HEK293 (cell line): ENCODE results near the gene KANSL1.

Experiments used
- EGR2 ChIP-seq: fragments of 450-650 bp; formaldehyde crosslinking; IDR thresholded peaks from 2 replicates; pipeline ENCODE4 v1.5.1; 2016; ENCODE audit warnings: low read depth, missing biosample characterization, missing genetic modification characterization
- GLI2 ChIP-seq: fragments of 450-650 bp; formaldehyde crosslinking; IDR thresholded peaks from 2 replicates; pipeline ENCODE4; 2017; ENCODE audit warnings: missing biosample characterization, missing genetic modification characterization, low read depth, borderline replicate concordance
- GLI4 ChIP-seq: fragments of 450-650 bp; formaldehyde crosslinking; IDR thresholded peaks from 2 replicates; pipeline ENCODE4 v1.5.1; 2016; ENCODE audit warnings: missing biosample characterization, missing genetic modification characterization
- KLF9 ChIP-seq: fragments of 450-650 bp; formaldehyde crosslinking; IDR thresholded peaks from 2 replicates; pipeline ENCODE4 v1.5.1; 2016; ENCODE audit warnings: missing biosample characterization, missing genetic modification characterization, low read depth
- MYNN ChIP-seq: fragments of 450-650 bp; formaldehyde crosslinking; IDR thresholded peaks from 2 replicates; pipeline ENCODE4 v1.5.1; 2016; ENCODE audit warnings: missing biosample characterization, missing genetic modification characterization, borderline replicate concordance
- PATZ1 ChIP-seq: fragments of 450-650 bp; formaldehyde crosslinking; IDR thresholded peaks from 2 replicates; pipeline ENCODE4 v1.5.1; 2016; ENCODE audit warnings: missing biosample characterization, missing genetic modification characterization
- REST ChIP-seq: fragments of 450-650 bp; formaldehyde crosslinking; IDR thresholded peaks from 2 replicates; pipeline ENCODE4 v1.5.1; 2016; ENCODE audit warnings: missing biosample characterization, missing genetic modification characterization
- ZBTB1 ChIP-seq: fragments of 450-650 bp; formaldehyde crosslinking; IDR thresholded peaks from 2 replicates; pipeline ENCODE4 v1.5.1; 2016; ENCODE audit warnings: missing biosample characterization, missing genetic modification characterization
- ZBTB26 ChIP-seq: fragments of 450-650 bp; formaldehyde crosslinking; optimal IDR thresholded peaks from 2 replicates; pipeline ENCODE3; 2016; ENCODE audit warnings: missing biosample characterization, mild to moderate bottlenecking, missing genetic modification characterization
- ZBTB8A ChIP-seq: fragments of 450-650 bp; formaldehyde crosslinking; IDR thresholded peaks from 2 replicates; pipeline ENCODE4 v1.5.1; 2016; ENCODE audit warnings: missing biosample characterization, missing genetic modification characterization
- ZNF10 ChIP-seq: fragments of 450-650 bp; formaldehyde crosslinking; IDR thresholded peaks from 2 replicates; pipeline ENCODE4 v1.5.1; 2017; ENCODE audit warnings: missing biosample characterization, missing genetic modification characterization
- ZNF138 ChIP-seq: fragments of 450-650 bp; formaldehyde crosslinking; IDR thresholded peaks from 2 replicates; pipeline ENCODE4 v1.5.1; 2016; ENCODE audit warnings: missing biosample characterization, missing genetic modification characterization, borderline replicate concordance
- ZNF140 ChIP-seq: fragments of 450-650 bp; formaldehyde crosslinking; IDR thresholded peaks from 2 replicates; pipeline ENCODE4 v1.5.1; 2016; ENCODE audit warnings: missing biosample characterization, missing genetic modification characterization
- ZNF18 ChIP-seq: fragments of 450-650 bp; formaldehyde crosslinking; IDR thresholded peaks from 2 replicates; pipeline ENCODE4 v1.5.1; 2016; ENCODE audit warnings: missing biosample characterization, missing genetic modification characterization
- ZNF280C ChIP-seq: fragments of 450-650 bp; formaldehyde crosslinking; IDR thresholded peaks from 2 replicates; pipeline ENCODE4 v1.5.1; 2016; ENCODE audit warnings: missing biosample characterization, missing genetic modification characterization
- ZNF292 ChIP-seq: fragments of 450-650 bp; formaldehyde crosslinking; IDR thresholded peaks from 2 replicates; pipeline ENCODE4 v1.5.1; 2016; ENCODE audit warnings: low read depth, missing biosample characterization, missing genetic modification characterization, borderline replicate concordance
- ZNF398 ChIP-seq: fragments of 450-650 bp; formaldehyde crosslinking; IDR thresholded peaks from 2 replicates; pipeline ENCODE4 v1.5.1; 2017; ENCODE audit warnings: missing biosample characterization, missing genetic modification characterization
- ZNF580 ChIP-seq: fragments of 450-650 bp; formaldehyde crosslinking; IDR thresholded peaks from 2 replicates; pipeline ENCODE4 v1.5.1; 2016; ENCODE audit warnings: missing biosample characterization, missing genetic modification characterization
- ZNF600 ChIP-seq: fragments of 450-650 bp; formaldehyde crosslinking; IDR thresholded peaks from 2 replicates; pipeline ENCODE4 v1.5.1; 2016; ENCODE audit warnings: missing biosample characterization, missing genetic modification characterization
- ZNF610 ChIP-seq: fragments of 450-650 bp; formaldehyde crosslinking; IDR thresholded peaks from 2 replicates; pipeline ENCODE4 v1.5.1; 2016; ENCODE audit warnings: missing biosample characterization, missing genetic modification characterization, borderline replicate concordance
- ZNF624 ChIP-seq: fragments of 450-650 bp; formaldehyde crosslinking; IDR thresholded peaks from 2 replicates; pipeline ENCODE4 v1.5.1; 2017; ENCODE audit warnings: missing biosample characterization, missing genetic modification characterization
- ZNF645 ChIP-seq: fragments of 450-650 bp; formaldehyde crosslinking; IDR thresholded peaks from 2 replicates; pipeline ENCODE4; 2016; ENCODE audit warnings: missing biosample characterization, missing genetic modification characterization
- ZNF664 ChIP-seq: fragments of 450-650 bp; formaldehyde crosslinking; IDR thresholded peaks from 2 replicates; pipeline ENCODE4 v1.5.1; 2016; ENCODE audit warnings: missing biosample characterization, missing genetic modification characterization
- ZNF677 ChIP-seq: fragments of 450-650 bp; IDR thresholded peaks from 2 replicates; pipeline ENCODE4 v1.5.0; 2018; ENCODE audit warnings: missing biosample characterization, mild to moderate bottlenecking, missing genetic modification characterization, moderate library complexity

KANSL1 gene

GRCh38 chr17:46108550-46109110 lies 84.6 kb downstream of the KANSL1 start (continued):
- no peak for TF ChIP-seq KLF9
- TF ChIP-seq ZNF138 (tag by site-specific recombination), result no peak
- no peak for TF ChIP-seq ZBTB26 (tag by site-specific recombination)
- TF ChIP-seq ZNF664 (tag by site-specific recombination), result peak; percentile 94
- no peak; the same call in 1 of the 2 replicates for TF ChIP-seq ZNF580
- TF ChIP-seq ZNF18, result no peak
- TF ChIP-seq ZNF610 (tag by site-specific recombination), result no peak
- no peak for TF ChIP-seq ZNF645 (tag by site-specific recombination)
- TF ChIP-seq PATZ1 (tag by site-specific recombination), result no peak
- TF ChIP-seq ZNF677, result no peak
- TF ChIP-seq MYNN (tag by site-specific recombination), result no peak; the same call in 1 of the 2 replicates
- no peak for TF ChIP-seq ZNF398
- TF ChIP-seq ZBTB1, result no peak
- no peak for TF ChIP-seq ZNF10 (tag by site-specific recombination)
- TF ChIP-seq ZNF140 (tag by site-specific recombination), result no peak; the same call in 1 of the 2 replicates
- no peak for TF ChIP-seq GLI2
- TF ChIP-seq EGR2, result no peak
- TF ChIP-seq ZNF624, result no peak
- no peak for TF ChIP-seq ZNF600 (tag by site-specific recombination)
- no peak for TF ChIP-seq ZNF280C (tag by site-specific recombination)
- no peak for TF ChIP-seq ZNF292 (tag by site-specific recombination)
- TF ChIP-seq GLI4, result no peak
- no peak for TF ChIP-seq REST (tag by site-specific recombination)
- TF ChIP-seq ZBTB8A (tag by site-specific recombination), result 0 out of 2 replicates have a peak, but pooled peaks have one; percentile 21
